Stimulated activated CD4-positive, alpha-beta T cell treated with anti-CD3 and anti-CD28 coated beads, Interleukin-15, amount 100 ng/mL, for 1 hour (primary cell): ENCODE measurements around the gene BIRC2.

Source experiments
- DNase-seq, 2 donors: peaks; one replicate each; pipeline ENCODE4 v3.0.0-alpha.2; 2020; ENCODE audit warnings: low read depth in 1 of 2, low spot score in 1 of 2

BIRC2 gene

DNA sequence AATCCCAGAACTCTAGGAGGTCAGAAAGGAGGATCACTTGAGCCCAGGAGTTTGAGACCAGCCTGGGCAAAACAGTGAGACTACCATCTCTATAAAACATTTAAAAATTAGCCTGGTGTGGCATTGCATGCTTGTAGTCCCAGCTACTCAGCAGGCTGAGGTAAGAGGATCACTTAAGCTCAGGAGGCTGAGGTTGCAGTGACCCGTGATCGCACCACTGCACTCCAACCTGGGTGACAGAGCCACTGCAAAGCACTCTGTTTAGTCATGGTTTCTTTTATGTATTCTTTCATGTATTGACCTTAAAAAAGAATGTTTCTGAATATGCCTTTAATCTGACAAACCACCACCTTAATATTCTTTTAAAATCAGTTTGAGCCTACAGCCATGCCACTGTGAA, 52.2 kb downstream of the BIRC2 start:
- no peak for DNase-seq

DNA sequence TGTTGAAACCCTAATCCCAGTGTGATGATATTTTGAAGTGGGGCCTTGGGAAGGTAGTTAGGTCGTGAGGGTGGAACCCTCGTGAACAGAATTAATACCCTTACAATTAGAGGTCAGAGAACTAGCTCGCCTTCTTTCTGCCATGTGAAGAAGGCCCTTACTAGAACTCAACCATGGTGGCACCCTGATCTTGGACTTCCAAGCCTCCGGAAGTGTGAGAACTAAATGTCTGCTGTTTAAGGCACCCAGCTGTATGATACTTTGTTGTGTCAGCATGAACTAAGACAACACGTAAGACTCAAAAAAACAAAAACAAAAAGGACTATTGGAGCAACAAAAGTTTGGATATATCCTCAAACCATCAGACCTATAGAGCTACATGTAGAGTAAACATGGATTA, 53.6 kb downstream of the BIRC2 start:
- DNase-seq = no peak

DNA sequence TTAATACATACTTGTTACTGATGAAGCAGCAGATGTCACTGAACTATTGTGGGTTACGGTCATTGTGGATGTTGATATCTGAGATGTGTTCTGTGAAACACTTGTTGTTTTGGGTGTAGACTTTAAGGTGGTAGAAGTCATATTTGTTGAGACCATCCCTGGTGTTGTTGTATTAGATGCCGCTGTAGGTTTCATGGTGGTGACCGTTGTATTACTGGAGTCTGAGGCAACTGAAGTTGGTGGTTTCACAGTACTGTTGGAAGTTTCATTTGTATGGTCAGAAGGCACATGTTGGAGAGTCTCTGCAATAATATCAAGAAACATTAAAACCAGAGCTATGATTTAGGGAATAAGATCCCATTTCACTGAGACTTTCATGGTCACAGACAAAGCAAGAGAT, 54.9 kb downstream of the BIRC2 start:
- no peak for DNase-seq

DNA sequence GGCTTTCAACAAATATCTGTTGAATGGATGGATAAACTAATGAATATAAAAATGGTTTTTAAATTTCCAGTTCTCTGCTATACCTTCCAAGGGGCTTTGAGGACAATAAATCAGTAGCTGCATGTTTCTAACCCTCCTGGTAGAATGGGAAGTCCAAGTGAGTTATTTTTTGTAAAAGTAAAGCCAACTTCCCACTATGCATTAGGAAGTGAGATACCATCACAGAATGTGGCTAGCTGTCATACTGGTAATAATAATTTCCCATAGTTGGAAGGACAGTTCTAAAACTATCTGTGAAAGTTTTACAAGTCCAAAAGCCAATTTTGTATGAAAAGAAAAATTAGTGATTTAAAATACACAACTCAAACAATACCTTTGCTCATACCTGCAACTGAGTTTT, 55.5 kb downstream of the BIRC2 start:
- no peak for DNase-seq

- no peak for DNase-seq
Observed at GRCh38 chr11:102405501-102405900, 58.5 kb downstream of the BIRC2 start.

- DNase-seq = no peak
Observed at GRCh38 chr11:102406099-102406498, 59.1 kb downstream of the BIRC2 start.

- no peak for DNase-seq
Observed at GRCh38 chr11:102407901-102408300, 60.9 kb downstream of the BIRC2 start.

DNA sequence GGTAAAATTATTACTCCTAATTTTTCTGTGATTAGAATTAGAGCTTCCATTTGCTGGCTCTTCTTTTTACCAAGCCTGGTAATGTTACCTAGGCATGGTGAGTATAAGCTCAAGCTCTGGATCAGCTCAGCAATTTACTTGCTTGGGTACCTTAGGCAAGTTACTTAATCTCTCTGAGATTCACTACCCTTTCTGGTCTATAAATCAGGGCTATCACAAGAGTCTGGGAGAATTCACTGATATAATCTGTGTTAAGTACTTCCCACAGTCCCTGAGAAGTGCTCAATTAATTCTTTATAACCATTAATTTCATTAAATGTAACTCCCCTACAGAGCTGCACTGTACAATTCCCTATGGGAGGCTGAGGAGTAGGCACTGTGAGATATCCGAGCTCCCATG, 61.3 kb downstream of the BIRC2 start:
- no peak for DNase-seq

DNA sequence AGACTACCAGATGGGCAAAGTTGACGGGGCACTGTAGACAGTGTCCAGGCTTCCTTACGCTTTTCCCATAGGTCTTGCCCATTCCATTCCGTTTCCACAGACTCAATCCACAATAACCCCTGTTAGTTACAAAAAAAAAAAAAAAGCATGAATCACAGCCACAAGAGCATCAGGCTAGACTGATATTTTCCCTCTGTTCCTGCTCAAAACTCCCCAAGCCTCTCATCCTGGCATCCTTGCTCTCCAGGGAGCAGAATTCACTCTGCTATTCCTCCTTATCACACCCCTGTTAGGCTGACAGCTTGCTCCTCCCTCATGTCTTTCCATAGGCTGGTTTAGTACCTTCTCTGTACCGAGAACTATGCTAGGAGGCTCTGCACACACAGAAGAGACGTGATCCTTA, 63.4 kb downstream of the BIRC2 start:
- no peak for DNase-seq

DNA sequence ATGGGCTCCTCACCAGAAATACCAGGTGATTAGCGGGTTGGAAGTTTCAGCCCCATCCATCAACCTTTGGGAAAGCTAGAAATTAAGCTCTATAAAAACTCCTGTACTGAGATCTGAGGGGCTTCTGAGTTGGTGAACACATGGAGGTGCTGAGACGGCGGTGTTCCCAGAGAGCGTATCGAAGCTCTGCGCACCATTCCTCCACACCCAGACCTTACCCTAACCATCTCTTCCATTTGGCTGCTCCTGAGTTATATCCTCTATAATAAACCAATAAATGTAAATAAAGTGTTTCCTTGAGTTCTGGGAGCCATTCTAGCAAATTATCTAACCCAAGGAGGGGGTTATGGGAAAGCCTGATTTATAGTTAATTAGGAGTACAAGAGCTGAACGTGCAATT, 64.1 kb downstream of the BIRC2 start:
- DNase-seq = no peak

GRCh38 chr11:102413497-102413896, 66.5 kb downstream of the BIRC2 start:
- no peak for DNase-seq

DNA sequence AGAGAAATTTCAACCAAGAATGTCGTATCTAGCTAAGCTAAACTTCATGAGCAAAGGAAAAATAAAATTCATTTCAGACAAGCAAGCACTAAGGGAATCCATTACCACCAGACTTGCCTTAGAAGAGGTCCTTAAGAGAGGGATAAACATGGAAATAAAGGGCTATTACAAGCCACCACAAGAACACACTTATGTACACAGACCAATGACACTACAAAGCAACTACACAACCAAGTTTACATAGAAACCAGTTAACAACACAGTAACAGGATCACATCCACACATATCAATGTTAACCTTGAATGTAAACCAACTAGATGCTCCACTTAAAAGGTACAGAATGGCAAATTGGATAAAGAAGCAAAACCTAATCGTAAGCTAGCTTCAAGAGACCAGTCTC, 67.5 kb downstream of the BIRC2 start:
- DNase-seq = no peak

DNA sequence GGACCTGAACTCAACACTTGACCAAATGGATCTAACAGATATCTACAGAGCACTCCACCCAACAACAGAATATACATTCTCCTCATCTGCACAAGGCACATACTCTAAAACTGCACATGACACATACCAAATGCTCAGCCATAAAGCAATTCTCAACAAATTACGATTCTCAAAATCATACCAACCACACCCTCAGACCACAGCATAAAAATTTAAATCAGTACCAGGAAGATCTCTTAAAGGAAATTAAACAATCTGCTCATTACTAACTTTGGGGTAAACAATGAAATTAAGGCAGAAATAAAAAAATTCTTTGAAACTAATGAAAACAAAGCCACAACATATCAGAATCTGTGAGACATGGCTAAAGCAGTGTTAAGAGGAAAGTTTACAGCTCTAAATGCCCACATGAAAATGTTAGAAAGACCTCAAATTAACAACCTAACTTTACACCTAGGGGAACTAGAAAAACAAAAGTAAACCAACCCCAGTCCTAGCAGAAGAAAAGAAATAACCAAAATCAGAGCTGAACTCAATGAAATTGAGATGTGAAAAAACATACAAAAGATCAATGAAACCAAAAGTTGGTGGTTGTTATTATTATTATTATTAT, 68.4 kb downstream of the BIRC2 start:
- DNase-seq = no peak

DNA sequence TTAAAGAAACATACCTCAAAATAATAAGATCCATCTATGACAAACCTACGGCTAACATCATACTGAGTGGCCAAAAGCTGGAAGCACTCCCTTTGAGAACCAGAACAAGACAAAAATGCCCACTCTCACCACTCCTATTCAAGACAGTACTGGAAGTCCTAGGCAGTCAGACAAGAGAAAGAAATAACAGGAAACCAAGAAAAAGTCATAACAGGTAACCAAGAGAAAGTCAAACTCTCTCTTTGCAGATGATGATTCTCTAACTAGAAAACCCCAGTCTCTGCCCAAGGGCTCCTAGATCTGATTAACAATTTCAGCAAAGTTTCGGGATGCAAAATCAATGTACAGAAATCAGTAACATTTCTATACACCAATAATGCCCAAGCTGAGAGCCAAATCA, 70.0 kb downstream of the BIRC2 start:
- DNase-seq = no peak

GRCh38 chr11:102419181-102419580, 72.2 kb downstream of the BIRC2 start:
- no peak for DNase-seq

DNA sequence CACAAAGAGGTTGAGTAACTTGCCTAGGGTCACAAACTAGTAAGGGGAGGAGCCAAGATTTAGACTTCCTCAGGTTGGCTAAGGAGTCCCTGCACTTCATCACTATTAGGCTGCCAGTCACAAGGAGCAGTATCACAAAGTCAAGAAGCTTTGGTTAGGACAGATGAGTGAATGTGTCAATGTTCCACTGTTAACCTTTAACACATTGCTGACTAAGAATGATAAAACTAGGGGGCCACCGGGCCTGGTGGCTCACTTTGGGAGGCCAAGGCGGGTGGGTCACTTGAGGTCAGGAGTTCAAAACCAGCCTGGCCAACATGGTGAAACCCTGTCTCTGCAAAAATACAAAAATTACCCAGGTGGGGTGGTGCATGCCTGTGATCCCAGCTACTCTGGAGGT, 73.5 kb downstream of the BIRC2 start:
- no peak for DNase-seq

- no peak for DNase-seq
Observed at GRCh38 chr11:102421261-102421660, 74.2 kb downstream of the BIRC2 start.

DNA sequence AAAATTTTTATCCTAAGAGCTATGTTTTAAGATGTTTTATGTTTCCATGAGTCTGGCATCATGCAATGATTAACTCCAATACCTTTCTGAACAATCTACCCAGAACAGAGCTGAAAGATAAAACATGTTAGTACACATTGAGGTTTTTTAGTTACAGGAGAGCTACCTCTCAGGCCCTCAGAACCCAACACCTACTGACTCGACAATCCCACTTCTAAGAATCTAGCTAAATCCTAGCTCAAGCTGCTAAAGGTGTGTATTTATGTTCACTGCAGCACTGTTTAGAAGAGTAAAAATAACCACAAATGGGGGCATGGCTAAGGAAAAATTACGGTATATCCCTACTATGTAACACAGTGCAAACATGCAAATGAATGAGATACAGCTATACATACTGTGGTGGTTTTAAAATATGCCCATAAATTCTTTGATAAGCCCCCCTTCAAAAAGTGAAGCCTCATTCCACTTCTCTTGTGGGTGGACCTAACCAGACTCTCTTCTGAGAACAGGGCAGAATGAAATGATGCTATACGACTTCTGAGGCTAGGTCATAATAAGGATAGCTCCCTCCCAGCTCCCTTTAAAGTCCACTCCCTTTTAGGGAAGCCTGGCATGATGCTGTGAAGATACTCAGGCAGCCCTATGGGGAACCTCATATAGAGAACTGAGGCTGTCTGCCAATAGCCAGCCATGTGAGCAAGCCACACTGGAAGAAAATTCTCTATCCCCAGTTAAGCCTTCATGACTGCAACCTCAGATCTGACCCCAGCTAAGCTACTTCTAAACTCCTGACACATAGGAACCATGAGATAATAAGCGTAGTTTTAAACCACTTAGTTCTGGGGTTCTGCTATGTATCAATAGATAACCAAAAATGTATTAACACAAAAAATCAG, 76.1 kb downstream of the BIRC2 start:
- no peak for DNase-seq

DNA sequence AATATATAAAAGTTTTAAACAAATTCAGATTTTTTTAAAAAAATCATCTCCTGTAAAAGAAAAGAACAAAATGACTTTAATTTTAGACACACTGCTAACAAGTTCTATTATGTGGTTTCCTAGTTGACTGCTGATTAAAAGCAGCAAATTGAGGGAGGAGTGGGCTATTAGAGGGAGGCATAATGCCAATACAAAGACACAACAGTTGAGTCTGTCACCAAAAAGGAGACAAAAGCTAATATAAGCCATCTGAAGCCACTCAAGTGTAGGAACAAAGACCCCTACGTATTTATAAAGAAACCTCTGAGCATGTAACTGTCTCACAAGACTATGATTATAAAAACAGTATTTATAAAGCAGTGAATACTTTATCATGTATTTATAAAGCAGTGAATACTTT, 76.9 kb downstream of the BIRC2 start:
- no peak for DNase-seq

GRCh38 chr11:102426000-102426399, 79.0 kb downstream of the BIRC2 start:
- DNase-seq = no peak

DNA sequence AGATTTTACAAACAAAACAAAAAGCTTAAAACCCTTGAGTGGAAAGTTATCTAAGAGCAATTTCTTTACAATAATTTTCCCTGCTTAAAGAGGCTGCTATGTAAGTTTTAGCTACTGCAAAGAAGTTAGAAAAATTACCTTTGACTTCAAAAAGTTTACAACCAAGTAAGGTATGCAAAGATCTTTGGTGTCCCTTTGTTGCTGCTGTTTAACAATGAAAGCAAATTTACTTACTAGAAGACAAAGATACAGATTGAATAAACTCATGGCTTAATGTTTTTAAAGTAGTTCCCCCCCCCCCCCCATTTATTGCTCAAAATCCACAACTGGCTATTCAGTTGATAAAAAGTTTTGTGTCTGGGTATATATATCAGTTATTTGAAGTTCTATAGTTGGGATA, 79.6 kb downstream of the BIRC2 start:
- no peak for DNase-seq

GRCh38 chr11:102427068-102427467, 80.1 kb downstream of the BIRC2 start:
- DNase-seq = no peak
